ENCODE data around the gene S100A2. TPM values are rescaled to one million over a fixed set of nuclear protein-coding genes. Genes with fewer than 3 reads are reported as not detected.

S100A2 gene
- not detected in 2 replicates for total RNA-seq
- long read RNA-seq: 0 reads

DNA sequence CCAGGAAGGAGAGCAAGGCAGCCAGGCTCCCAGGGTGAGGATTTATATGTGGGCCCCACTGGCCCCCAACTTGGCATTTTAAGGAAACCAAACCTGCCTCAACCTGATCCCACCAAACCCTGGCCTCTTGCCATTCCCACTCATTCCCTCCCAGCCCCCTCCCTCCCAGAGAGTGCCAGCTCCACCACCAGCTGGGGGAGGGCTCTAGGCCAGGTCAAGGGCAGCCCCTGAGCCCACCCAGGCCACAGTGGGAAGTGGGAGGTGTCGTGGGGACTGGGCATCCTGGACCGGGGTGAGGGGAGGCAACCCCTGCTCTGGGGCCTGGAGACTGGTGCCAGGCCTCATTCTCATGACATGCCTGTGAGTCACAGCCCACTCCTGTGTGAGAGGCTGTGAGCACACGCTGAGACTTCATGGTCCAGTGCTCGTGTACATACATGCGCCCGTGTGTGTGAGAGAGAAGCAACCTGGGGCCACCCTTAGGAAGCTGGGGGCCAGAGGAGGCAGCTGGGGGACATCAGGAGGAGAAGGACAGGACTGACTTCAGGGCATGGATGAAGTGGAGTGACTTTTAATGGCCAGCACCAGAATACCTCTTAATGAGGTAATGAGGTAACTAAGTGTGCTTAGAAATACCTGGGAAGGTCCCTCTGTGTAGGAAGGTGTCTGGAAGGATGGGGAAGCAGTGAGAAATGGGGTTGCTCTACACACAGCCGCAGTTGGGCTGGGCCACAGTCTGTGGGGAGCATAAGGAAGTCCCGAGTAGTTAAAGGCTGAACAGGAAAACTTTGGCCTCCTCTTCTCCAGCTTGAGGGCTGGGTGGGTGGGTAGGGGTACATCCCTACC lies at the start of gene S100A2:
Gene S100A2, minus strand, starts transcription at position 316 of the 846 bp plus-strand sequence. CDS start 1,967 bp downstream, outside the sequence.
- peak within 1 kb of the TSS; percentile 99 for H3K27ac Mint-ChIP-seq (ENCODE audit: unreplicated experiment)
- H3K9me3 Mint-ChIP-seq: no peaks in the 10 kb centered on the region
- no peak for DNase-seq (ENCODE audit: low read depth, low spot score)
- peaks cover 40% of the 10 kb centered on the region for H3K4me1 Mint-ChIP-seq
- H3K4me3 Mint-ChIP-seq: peak within 1 kb of the TSS; percentile 64
- no peaks in the 10 kb centered on the region for H3K27me3 Mint-ChIP-seq (ENCODE audit: low read depth)
- TF ChIP-seq, protein P1, sequence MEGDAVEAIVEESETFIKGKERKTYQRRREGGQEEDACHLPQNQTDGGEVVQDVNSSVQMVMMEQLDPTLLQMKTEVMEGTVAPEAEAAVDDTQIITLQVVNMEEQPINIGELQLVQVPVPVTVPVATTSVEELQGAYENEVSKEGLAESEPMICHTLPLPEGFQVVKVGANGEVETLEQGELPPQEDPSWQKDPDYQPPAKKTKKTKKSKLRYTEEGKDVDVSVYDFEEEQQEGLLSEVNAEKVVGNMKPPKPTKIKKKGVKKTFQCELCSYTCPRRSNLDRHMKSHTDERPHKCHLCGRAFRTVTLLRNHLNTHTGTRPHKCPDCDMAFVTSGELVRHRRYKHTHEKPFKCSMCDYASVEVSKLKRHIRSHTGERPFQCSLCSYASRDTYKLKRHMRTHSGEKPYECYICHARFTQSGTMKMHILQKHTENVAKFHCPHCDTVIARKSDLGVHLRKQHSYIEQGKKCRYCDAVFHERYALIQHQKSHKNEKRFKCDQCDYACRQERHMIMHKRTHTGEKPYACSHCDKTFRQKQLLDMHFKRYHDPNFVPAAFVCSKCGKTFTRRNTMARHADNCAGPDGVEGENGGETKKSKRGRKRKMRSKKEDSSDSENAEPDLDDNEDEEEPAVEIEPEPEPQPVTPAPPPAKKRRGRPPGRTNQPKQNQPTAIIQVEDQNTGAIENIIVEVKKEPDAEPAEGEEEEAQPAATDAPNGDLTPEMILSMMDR (conservative IDR thresholded peaks at IDR 0.05): no peak
- H3K36me3 Mint-ChIP-seq (ENCODE audit: low read depth): no peaks in the 10 kb centered on the region

DNA sequence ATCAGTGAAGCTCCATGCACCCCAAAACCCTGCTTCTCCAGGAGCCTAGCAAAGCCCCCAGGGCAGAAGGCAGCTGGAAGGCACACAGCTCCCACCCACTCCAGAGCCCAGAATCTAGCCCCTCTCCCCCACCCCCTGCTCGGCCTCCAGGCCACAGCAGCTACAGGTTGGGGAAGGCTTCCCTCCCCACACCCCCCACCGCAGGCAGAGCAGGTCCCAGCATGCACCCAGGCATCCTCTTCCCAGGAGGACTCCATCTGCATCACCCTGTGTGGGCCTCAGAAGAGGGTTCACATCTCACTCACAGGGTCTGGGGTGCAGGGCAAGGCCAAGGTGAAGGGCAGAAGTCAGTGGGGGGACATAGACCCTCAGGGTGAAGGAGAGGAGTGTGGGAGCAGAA lies 49.8 kb upstream of the S100A2 start:
- Mint-ChIP-seq H3K36me3 (ENCODE audit: low read depth) (no peaks in the 10 kb centered on the region), H3K4me1 (peaks cover 13% of the 10 kb centered on the region), H3K9me3 (no peaks in the 10 kb centered on the region), H3K27ac (ENCODE audit: unreplicated experiment) (no peak overlapping the region), H3K27me3 (ENCODE audit: low read depth) (no peaks in the 10 kb centered on the region), H3K4me3 (no peak overlapping the region)
- DNase-seq (ENCODE audit: low read depth, low spot score): no peak
- TF ChIP-seq, protein P1 (conservative IDR thresholded peaks at IDR 0.05): no peak

DNA sequence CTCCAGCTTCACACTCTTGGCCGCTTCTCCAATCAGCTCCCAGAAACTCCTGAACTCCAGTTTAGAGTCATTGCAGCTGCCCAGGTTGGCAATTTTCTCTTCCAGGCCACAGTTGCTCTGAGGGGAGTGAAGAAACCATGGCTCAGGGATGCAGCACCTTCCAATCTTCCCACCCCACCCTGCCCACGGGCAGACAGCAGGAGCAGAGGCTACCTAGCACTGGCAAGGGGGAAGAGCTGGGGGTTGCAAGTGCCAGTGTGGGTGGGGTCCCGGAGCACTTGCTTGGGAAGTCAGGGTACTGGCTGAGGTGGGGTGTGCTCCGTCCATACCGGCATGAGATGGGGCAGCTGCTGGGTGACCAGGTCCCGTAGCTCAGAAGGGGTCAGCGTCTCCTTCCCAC lies 49.3 kb upstream of the S100A2 start:
- Mint-ChIP-seq H3K36me3 (ENCODE audit: low read depth) (no peaks in the 10 kb centered on the region), H3K27me3 (ENCODE audit: low read depth) (no peaks in the 10 kb centered on the region), H3K4me1 (peaks cover 18% of the 10 kb centered on the region), H3K4me3 (no peak overlapping the region), H3K9me3 (no peaks in the 10 kb centered on the region), H3K27ac (ENCODE audit: unreplicated experiment) (no peak overlapping the region)
- no peak for DNase-seq (ENCODE audit: low read depth, low spot score)
- TF ChIP-seq, protein P1 (conservative IDR thresholded peaks at IDR 0.05): no peak

DNA sequence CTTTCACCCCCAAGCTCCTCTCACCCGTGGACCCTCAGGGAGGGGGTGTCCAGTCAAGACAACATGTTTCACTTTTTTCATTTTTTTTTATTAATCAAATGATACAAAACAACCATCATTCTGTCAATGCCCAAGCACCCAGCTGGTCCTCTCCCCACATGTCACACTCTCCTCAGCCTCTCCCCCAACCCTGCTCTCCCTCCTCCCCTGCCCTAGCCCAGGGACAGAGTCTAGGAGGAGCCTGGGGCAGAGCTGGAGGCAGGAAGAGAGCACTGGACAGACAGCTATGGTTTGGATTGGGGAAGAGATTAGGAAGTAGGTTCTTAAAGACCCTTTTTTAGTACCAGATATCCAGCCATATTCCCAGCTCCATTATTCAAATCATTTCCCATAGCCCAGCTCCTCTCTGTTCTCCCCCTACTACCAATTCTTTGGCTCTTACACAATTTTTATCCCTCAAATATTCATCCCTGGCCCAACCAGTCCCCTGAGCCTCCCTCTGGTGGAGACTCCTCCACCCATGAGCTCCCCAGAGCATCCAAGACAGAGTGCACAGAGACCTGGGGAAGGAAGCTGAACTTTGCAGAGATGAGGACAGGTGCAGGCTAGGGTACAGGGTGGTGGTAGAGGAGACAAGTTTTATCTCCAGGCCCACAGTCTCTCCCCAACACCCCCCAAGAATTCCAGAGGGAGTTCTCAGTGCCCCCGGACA lies 48.7 kb upstream of the S100A2 start:
- Mint-ChIP-seq H3K36me3 (ENCODE audit: low read depth) (no peaks in the 10 kb centered on the region), H3K4me1 (peaks cover 24% of the 10 kb centered on the region), H3K27ac (ENCODE audit: unreplicated experiment) (peak overlapping the region; percentile 87), H3K27me3 (ENCODE audit: low read depth) (no peaks in the 10 kb centered on the region), H3K4me3 (no peak overlapping the region), H3K9me3 (no peaks in the 10 kb centered on the region)
- TF ChIP-seq, protein P1 (conservative IDR thresholded peaks at IDR 0.05): no peak
- DNase-seq (ENCODE audit: low read depth, low spot score): no peak

DNA sequence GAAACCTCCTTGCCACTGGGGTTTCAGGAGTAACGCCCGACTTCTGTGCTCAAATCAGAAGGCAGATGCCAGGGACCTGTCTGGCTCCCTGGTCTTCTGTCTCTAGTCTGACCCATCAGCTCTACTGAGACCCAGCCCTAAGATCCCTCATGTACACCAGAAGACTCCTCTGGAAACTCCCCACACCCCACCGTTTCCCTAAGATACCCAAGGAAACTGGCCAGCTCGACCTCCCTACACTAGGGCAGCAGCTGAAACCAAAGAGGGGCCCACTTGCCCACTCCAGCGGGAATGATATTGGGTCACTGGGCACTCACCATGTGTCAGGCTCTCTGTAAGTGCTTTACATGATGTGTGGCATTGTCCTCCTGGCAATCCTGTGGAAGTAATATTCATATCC lies 47.8 kb upstream of the S100A2 start:
- no peak overlapping the region for H3K27ac Mint-ChIP-seq (ENCODE audit: unreplicated experiment)
- H3K4me3 Mint-ChIP-seq: no peak overlapping the region
- H3K4me1 Mint-ChIP-seq: peaks cover 33% of the 10 kb centered on the region
- no peaks in the 10 kb centered on the region for H3K36me3 Mint-ChIP-seq (ENCODE audit: low read depth)
- H3K27me3 Mint-ChIP-seq (ENCODE audit: low read depth): no peaks in the 10 kb centered on the region
- TF ChIP-seq, protein P1 (conservative IDR thresholded peaks at IDR 0.05): no peak
- DNase-seq (ENCODE audit: low read depth, low spot score): no peak
- H3K9me3 Mint-ChIP-seq: no peaks in the 10 kb centered on the region

Data from neural crest cell (in vitro differentiated cells).